ENCODE results near the gene CHST11. TPM values are rescaled to one million over a fixed set of nuclear protein-coding genes. Genes with fewer than 3 reads are reported as not detected.

CHST11 gene
- total RNA-seq, 4 donors from 2014 or later = 20.8 to 56.7 (median 26.5) TPM

- WGBS, 2 donors = 82 to 86% methylated on average over 7 of the region's 7 CpGs
- Histone ChIP-seq H3K9me3 (no peaks in the 10 kb centered on the region), H3K36me3 (no peaks in the 10 kb centered on the region), H3K4me3 (no peak overlapping the region), H3K27ac (no peak overlapping the region), H3K4me1 (peaks cover 0 to 9% (median 0%) of the 10 kb centered on the region in 4 donors), H3K27me3 (no peaks in the 10 kb centered on the region)
- DNase-seq (ENCODE audit: low spot score in 2 of 2) = no peak
- TF ChIP-seq POLR2A (IDR thresholded peaks at IDR 0.05) = no peak
- TF ChIP-seq CTCF (IDR thresholded peaks at IDR 0.05) = no peak
- no peak for TF ChIP-seq EP300 (IDR thresholded peaks at IDR 0.05)
Observed at GRCh38 chr12:104619305-104619704, 162.6 kb downstream of the CHST11 start.

GRCh38 chr12:104620837-104621531, 164.2 kb downstream of the CHST11 start:
- no peaks in the 10 kb centered on the region for H3K9me3 ChIP-seq
- no peaks in the 10 kb centered on the region for H3K36me3 ChIP-seq
- H3K27me3 ChIP-seq = no peaks in the 10 kb centered on the region
- peaks cover 0 to 9% (median 0%) of the 10 kb centered on the region in 4 donors for H3K4me1 ChIP-seq
- H3K4me3 ChIP-seq = no peak overlapping the region
- 62 to 65% methylated on average over 5 of the region's 5 CpGs for WGBS, 2 donors
- H3K27ac ChIP-seq = no peak overlapping the region
- TF ChIP-seq CTCF (IDR thresholded peaks at IDR 0.05) = no peak
- DNase-seq (ENCODE audit: low spot score in 2 of 2) = no peak

GRCh38 chr12:104622928-104623327, 166.2 kb downstream of the CHST11 start:
- no peak overlapping the region for H3K27ac ChIP-seq
- no peaks in the 10 kb centered on the region for H3K9me3 ChIP-seq
- no peak overlapping the region for H3K4me3 ChIP-seq
- WGBS, 2 donors = 57 to 62% methylated on average over 3 of the region's 3 CpGs
- peaks cover 0 to 9% (median 2%) of the 10 kb centered on the region in 4 donors for H3K4me1 ChIP-seq
- no peak for TF ChIP-seq EP300 (IDR thresholded peaks at IDR 0.05)
- no peak for TF ChIP-seq POLR2A (IDR thresholded peaks at IDR 0.05)
- TF ChIP-seq CTCF (IDR thresholded peaks at IDR 0.05) = no peak
- H3K36me3 ChIP-seq = no peaks in the 10 kb centered on the region
- DNase-seq (ENCODE audit: low spot score in 2 of 2) = no peak
- no peaks in the 10 kb centered on the region for H3K27me3 ChIP-seq

GRCh38 chr12:104623883-104624282, 167.1 kb downstream of the CHST11 start:
- no peaks in the 10 kb centered on the region for H3K27me3 ChIP-seq
- no peaks in the 10 kb centered on the region for H3K36me3 ChIP-seq
- no peak overlapping the region for H3K27ac ChIP-seq
- no peak for TF ChIP-seq EP300 (IDR thresholded peaks at IDR 0.05)
- no peak for TF ChIP-seq POLR2A (IDR thresholded peaks at IDR 0.05)
- TF ChIP-seq CTCF (IDR thresholded peaks at IDR 0.05) = no peak
- 45 to 47% methylated on average over 7 of the region's 7 CpGs for WGBS, 2 donors
- no peak overlapping the region for H3K4me3 ChIP-seq
- DNase-seq (ENCODE audit: low spot score in 2 of 2) = no peak
- no peaks in the 10 kb centered on the region for H3K9me3 ChIP-seq
- peaks cover 0 to 9% (median 2%) of the 10 kb centered on the region in 4 donors for H3K4me1 ChIP-seq

- no peak overlapping the region for H3K27ac ChIP-seq
- no peaks in the 10 kb centered on the region for H3K36me3 ChIP-seq
- no peak for DNase-seq (ENCODE audit: low spot score in 2 of 2)
- WGBS, 2 donors = 92 to 94% methylated on average over 6 of the region's 6 CpGs
- no peaks in the 10 kb centered on the region for H3K9me3 ChIP-seq
- H3K4me1 ChIP-seq = peaks cover 0 to 9% (median 2%) of the 10 kb centered on the region in 4 donors
- TF ChIP-seq EP300 (IDR thresholded peaks at IDR 0.05) (no peak), POLR2A (IDR thresholded peaks at IDR 0.05) (no peak), CTCF (IDR thresholded peaks at IDR 0.05) (no peak)
- no peaks in the 10 kb centered on the region for H3K27me3 ChIP-seq
- H3K4me3 ChIP-seq = no peak overlapping the region
Observed at GRCh38 chr12:104624529-104624928, 167.8 kb downstream of the CHST11 start.
